ENCODE data around the gene LCN9. TPM values are rescaled to one million over a fixed set of nuclear protein-coding genes. Genes with fewer than 3 reads are reported as not detected.

LCN9 gene
- total and polyA plus RNA-seq, 2 experiments from 2014 or later = not detected

- H3K9me3 Mint-ChIP-seq = no peaks in the 10 kb centered on the region
- H3K9me2 ChIP-seq (ENCODE audit: insufficient read depth) = no peaks in the 10 kb centered on the region
- peaks cover 9% of the 10 kb centered on the region; the same call in 1 of the 2 replicates for H3K27me3 ChIP-seq (ENCODE audit: insufficient read depth)
- H3K4me1 ChIP-seq (ENCODE audit: insufficient read depth) = no peaks in the 10 kb centered on the region
- H3K36me3 ChIP-seq (ENCODE audit: insufficient read depth) = no peaks in the 10 kb centered on the region
- no peaks in the 10 kb centered on the region for H4K20me1 ChIP-seq (replicated peaks; ENCODE audit: insufficient read depth)
- ATAC-seq (no peak), DNase-seq (ENCODE audit: low spot score) (no peak)
- H2AFZ ChIP-seq = no peak overlapping the region
- no peak overlapping the region for H3K4me2 ChIP-seq
- no peaks in the 10 kb centered on the region for H3K4me1 Mint-ChIP-seq
- no peak overlapping the region for H3K27ac ChIP-seq (ENCODE audit: low read depth)
- no peak overlapping the region for H3K4me3 ChIP-seq
- H3K79me2 ChIP-seq (replicated peaks; ENCODE audit: insufficient read depth) = no peaks in the 10 kb centered on the region
- TF ChIP-seq NANOG (IDR thresholded peaks at IDR 0.05; ENCODE audit: borderline replicate concordance) = no peak
- H3K27ac Mint-ChIP-seq = no peak overlapping the region
- 0 out of 2 replicates have a peak, but pooled peaks cover 8% of the 10 kb centered on the region for H3F3A ChIP-seq (replicated peaks; ENCODE audit: low read depth)
- peaks cover 24% of the 10 kb centered on the region for H3K27me3 Mint-ChIP-seq (ENCODE audit: insufficient read depth, low read depth, poor library complexity)
- no peak overlapping the region for H3K4me3 Mint-ChIP-seq
- H3K36me3 Mint-ChIP-seq (ENCODE audit: low read depth) = no peaks in the 10 kb centered on the region
Observed at GRCh38 chr9:135711391-135711790, 48.3 kb downstream of the LCN9 start.

DNA sequence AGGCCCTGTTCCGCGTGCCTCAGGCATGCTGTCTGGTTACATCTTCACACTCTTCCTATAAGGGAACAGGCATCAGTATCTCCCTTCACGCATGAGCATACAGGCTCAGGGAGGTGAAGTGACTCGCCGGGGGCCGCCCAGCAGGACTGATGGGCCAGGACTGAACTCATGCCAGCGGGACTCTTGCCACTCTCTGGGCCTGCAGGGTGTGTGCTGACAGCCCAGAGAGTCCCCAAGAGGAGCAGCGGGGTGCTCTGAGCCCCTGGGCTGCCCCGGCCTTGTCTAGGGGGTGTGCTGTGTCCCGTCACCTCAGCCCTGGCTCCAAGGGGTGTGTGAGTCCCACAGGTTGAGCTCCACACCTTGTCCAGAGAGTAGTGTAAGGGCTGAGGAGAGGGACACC, 48.8 kb downstream of the LCN9 start:
- Mint-ChIP-seq H3K27ac (no peak overlapping the region), H3K36me3 (ENCODE audit: low read depth) (no peaks in the 10 kb centered on the region), H3K4me3 (no peak overlapping the region), H3K9me3 (no peaks in the 10 kb centered on the region), H3K27me3 (ENCODE audit: insufficient read depth, low read depth, poor library complexity) (peaks cover 29% of the 10 kb centered on the region), H3K4me1 (no peaks in the 10 kb centered on the region)
- ATAC-seq (no peak), DNase-seq (ENCODE audit: low spot score) (no peak)
- Histone ChIP-seq H3K79me2 (replicated peaks; ENCODE audit: insufficient read depth) (no peaks in the 10 kb centered on the region), H3K27me3 (ENCODE audit: insufficient read depth) (peaks cover 9% of the 10 kb centered on the region; the same call in 1 of the 2 replicates), H3K4me1 (ENCODE audit: insufficient read depth) (no peaks in the 10 kb centered on the region), H4K20me1 (replicated peaks; ENCODE audit: insufficient read depth) (no peaks in the 10 kb centered on the region), H3K4me3 (no peak overlapping the region), H3K4me2 (no peak overlapping the region), H3K9me2 (ENCODE audit: insufficient read depth) (no peaks in the 10 kb centered on the region), H2AFZ (no peak overlapping the region), H3K36me3 (ENCODE audit: insufficient read depth) (no peaks in the 10 kb centered on the region), H3F3A (replicated peaks; ENCODE audit: low read depth) (0 out of 2 replicates have a peak, but pooled peaks cover 8% of the 10 kb centered on the region), H3K27ac (ENCODE audit: low read depth) (no peak overlapping the region)
- TF ChIP-seq, protein P1, sequence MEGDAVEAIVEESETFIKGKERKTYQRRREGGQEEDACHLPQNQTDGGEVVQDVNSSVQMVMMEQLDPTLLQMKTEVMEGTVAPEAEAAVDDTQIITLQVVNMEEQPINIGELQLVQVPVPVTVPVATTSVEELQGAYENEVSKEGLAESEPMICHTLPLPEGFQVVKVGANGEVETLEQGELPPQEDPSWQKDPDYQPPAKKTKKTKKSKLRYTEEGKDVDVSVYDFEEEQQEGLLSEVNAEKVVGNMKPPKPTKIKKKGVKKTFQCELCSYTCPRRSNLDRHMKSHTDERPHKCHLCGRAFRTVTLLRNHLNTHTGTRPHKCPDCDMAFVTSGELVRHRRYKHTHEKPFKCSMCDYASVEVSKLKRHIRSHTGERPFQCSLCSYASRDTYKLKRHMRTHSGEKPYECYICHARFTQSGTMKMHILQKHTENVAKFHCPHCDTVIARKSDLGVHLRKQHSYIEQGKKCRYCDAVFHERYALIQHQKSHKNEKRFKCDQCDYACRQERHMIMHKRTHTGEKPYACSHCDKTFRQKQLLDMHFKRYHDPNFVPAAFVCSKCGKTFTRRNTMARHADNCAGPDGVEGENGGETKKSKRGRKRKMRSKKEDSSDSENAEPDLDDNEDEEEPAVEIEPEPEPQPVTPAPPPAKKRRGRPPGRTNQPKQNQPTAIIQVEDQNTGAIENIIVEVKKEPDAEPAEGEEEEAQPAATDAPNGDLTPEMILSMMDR (conservative IDR thresholded peaks at IDR 0.05; ENCODE audit: low read depth in 2 of 2) = no peak

DNA sequence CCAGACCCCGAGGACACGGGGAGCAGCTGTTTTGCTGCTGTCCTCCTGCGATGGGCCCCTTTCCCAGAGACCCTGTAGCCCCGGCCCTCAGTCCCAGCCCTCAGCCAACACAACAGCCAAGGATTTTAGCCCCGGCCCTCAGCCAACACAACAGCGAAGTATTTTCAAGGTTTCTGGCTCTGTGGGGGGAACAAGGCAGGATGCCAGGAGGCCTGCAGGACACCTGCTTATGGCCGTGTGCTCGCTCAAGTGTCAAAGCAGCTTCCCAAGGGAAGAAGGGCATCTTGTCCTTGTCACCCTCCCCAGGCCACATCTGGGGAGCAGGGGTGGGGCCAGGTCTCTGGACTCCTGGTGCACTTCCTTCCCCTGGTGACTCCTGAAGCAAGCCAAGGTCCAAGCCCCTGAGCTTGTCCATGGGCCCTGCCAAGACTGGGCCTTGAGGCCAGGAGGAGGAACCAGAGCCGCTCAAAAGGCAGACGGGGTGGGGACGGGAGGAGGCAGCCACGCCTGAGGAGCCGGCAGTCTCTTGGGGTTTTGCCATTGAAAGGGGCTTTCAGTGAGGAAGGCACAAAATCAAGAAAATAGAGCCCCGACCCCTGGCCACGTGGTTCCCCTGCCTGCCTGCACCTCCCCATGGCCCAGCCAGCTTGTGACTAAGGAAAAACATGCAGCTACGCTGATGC, 49.6 kb downstream of the LCN9 start:
- no peak overlapping the region for H3K27ac Mint-ChIP-seq
- H3K27ac ChIP-seq (ENCODE audit: low read depth) = no peak overlapping the region
- no peaks in the 10 kb centered on the region for H3K9me3 Mint-ChIP-seq
- no peak for ATAC-seq
- no peaks in the 10 kb centered on the region for H3K36me3 Mint-ChIP-seq (ENCODE audit: low read depth)
- no peak overlapping the region for H2AFZ ChIP-seq
- no peaks in the 10 kb centered on the region for H3K4me1 Mint-ChIP-seq
- 0 out of 2 replicates have a peak, but pooled peaks cover 8% of the 10 kb centered on the region for H3F3A ChIP-seq (replicated peaks; ENCODE audit: low read depth)
- H4K20me1 ChIP-seq (replicated peaks; ENCODE audit: insufficient read depth) = no peaks in the 10 kb centered on the region
- H3K27me3 ChIP-seq (ENCODE audit: insufficient read depth) = peaks cover 9% of the 10 kb centered on the region; the same call in 1 of the 2 replicates
- H3K27me3 Mint-ChIP-seq (ENCODE audit: insufficient read depth, low read depth, poor library complexity) = peaks cover 31% of the 10 kb centered on the region
- H3K4me3 Mint-ChIP-seq = no peak overlapping the region; the same call in 2 of the 3 replicates
- no peaks in the 10 kb centered on the region for H3K79me2 ChIP-seq (replicated peaks; ENCODE audit: insufficient read depth)
- DNase-seq (ENCODE audit: low spot score) = no peak
- H3K4me3 ChIP-seq = no peak overlapping the region
- H3K9me2 ChIP-seq (ENCODE audit: insufficient read depth) = no peaks in the 10 kb centered on the region
- H3K4me1 ChIP-seq (ENCODE audit: insufficient read depth) = no peaks in the 10 kb centered on the region
- H3K4me2 ChIP-seq = no peak overlapping the region
- H3K36me3 ChIP-seq (ENCODE audit: insufficient read depth) = no peaks in the 10 kb centered on the region
- TF ChIP-seq JUNB (IDR thresholded peaks at IDR 0.05; ENCODE audit: unreplicated experiment) (no peak), ETS1 (IDR thresholded peaks at IDR 0.05) (no peak), ZNF331 (CRISPR knock-in tag; IDR thresholded peaks at IDR 0.05; ENCODE audit: low read depth) (no peak), NANOG (IDR thresholded peaks at IDR 0.05; ENCODE audit: borderline replicate concordance) (no peak)
- TF ChIP-seq, protein P1 (conservative IDR thresholded peaks at IDR 0.05; ENCODE audit: low read depth in 2 of 2) = no peak
